22Rv1 (cell line): ENCODE measurements around the gene ZCCHC7.

ENCODE experiments used
- H3K27ac ChIP-seq: fragments of 450-650 bp; 2 replicates; pipeline ENCODE4 v1.5.1; 2017
- CTCF ChIP-seq: fragments of 450-650 bp; IDR thresholded peaks from 2 replicates; pipeline ENCODE4 v1.5.1; 2017; ENCODE audit warnings: mild to moderate bottlenecking
- ZFX ChIP-seq: fragments of 450-650 bp; IDR thresholded peaks from 2 replicates; pipeline ENCODE4 v1.6.1; 2017; ENCODE audit warnings: antibody characterized with exemption, borderline replicate concordance

The ZCCHC7 gene

DNA sequence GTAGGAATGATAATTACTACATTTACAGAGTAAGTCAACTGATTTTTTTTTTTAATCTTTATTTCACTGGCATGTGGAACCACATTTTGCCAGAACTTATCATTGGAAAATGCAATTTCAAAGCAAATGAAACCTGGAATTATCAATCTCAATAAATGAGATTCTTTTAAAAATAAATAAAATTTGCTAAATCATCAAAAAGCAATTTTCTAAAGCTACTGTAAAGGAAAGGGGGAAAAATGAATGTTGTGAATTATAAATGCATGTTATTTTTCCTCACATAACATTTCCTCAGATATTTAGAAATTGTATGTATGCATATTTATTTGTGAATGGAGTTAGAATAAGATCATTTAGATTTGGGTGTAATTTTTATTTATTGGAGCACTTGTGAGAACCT is 212.2 kb downstream of the ZCCHC7 start:
- no peak for TF ChIP-seq CTCF
- no peak for TF ChIP-seq ZFX
- H3K27ac ChIP-seq, result no peak overlapping the region

DNA sequence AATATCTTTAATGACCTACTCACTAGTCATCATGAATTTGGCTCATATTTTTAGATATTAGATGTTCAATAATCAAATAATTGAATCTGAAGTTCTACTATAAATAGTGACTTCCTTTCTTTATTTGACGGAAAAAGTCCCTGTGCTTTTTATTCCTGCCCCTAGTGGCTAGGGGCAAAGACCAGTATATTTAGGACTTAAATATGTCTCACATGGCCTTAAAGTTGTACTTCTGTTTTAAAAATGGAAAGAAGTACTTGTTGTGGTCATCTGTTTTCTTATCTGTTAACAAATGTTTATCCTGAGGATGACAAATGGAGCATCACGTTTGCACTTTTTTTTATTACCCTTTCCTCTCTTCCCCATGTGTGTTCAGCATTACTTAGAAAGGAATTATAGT is 212.9 kb downstream of the ZCCHC7 start:
- H3K27ac ChIP-seq, result no peak overlapping the region
- TF ChIP-seq ZFX (no peak), CTCF (no peak)

DNA sequence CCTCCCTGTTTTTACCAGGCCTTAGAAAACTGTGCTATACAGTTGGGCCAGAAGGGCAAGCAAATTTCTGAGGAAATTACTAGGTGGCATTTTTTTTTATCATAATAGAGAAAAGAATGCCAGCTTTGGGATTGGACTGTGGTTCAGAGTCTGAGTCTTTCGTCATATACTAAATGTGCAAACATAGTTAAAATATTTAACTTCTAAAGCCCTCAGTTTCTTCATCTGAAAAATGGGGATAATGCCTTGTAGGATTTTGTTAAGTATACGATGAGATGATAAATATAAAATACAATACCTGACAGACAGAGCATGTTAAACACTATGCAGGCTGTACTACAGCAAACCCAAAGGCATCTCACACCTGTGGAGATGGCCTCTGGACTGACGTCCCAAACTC is 214.9 kb downstream of the ZCCHC7 start:
- H3K27ac ChIP-seq, result no peak overlapping the region
- no peak for TF ChIP-seq ZFX
- no peak for TF ChIP-seq CTCF

DNA sequence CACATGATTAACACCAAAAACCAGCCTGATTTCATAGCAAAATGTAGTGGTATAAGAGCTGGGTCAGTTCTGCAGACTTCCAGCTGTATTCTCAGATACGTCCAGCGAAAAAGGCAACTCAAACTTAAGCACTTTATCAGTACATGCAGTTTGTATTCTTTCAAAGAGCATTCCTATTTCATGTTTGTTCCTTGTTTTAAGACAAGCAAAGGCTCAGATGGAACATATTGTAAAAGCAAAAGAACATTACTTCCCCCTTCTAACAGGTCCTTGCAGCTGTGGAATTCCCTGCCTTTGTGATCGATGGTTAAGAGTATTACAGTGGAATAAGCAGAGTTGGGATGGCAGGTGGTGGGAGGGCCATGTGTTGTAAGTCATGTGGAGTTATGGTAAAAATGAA is 215.8 kb downstream of the ZCCHC7 start:
- H3K27ac ChIP-seq, result no peak overlapping the region
- TF ChIP-seq ZFX, result no peak
- TF ChIP-seq CTCF, result no peak

- no peak overlapping the region for H3K27ac ChIP-seq
Measured at GRCh38 chr9:37337301-37337890, 217.0 kb downstream of the ZCCHC7 start.

DNA sequence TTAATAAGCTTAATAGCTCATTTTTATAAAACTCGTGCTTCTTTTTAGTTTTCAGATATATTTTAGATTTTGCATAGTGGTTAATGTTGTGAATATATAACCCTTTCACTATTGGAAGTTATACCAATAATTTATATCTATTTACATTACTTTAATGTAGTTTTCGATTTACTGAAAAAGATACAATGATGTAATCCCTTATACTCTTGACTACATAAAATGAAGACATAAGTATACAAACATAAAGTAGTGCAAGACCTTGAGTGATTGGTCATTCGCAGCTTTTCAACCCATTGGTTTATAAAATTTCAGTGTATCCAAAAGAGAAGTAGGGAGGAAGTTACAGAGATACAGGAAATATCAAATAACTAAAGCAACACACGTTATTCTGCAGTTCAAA is 217.8 kb downstream of the ZCCHC7 start:
- no peak for TF ChIP-seq ZFX
- no peak overlapping the region for H3K27ac ChIP-seq

More at GRCh38 chr9:37337301-37337890, 217.0 kb downstream of the ZCCHC7 start:
- no peak for TF ChIP-seq CTCF
- TF ChIP-seq ZFX, result no peak

- no peak for TF ChIP-seq CTCF
- no peak for TF ChIP-seq ZFX
- no peak overlapping the region for H3K27ac ChIP-seq
Measured at GRCh38 chr9:37339923-37340322, 219.5 kb downstream of the ZCCHC7 start.

- no peak for TF ChIP-seq ZFX
- TF ChIP-seq CTCF, result no peak
- H3K27ac ChIP-seq, result no peak overlapping the region
Measured at GRCh38 chr9:37340961-37341360, 220.6 kb downstream of the ZCCHC7 start.
